T-helper 1 cell treated with Interleukin-12 subunit alpha and Interleukin-12 subunit beta and Interleukin-4 antibody, amounts not matched to agents 30 μg/mL and 1 μg/mL, for 36 hours (primary cell): Measurements from ENCODE around the gene CD38.
A peak's percentile ranks its signal among the peaks of the same experiment; 100 is the strongest.

Source experiments
- H3K27ac Mint-ChIP-seq: one replicate; pipeline ENCODE4 v1.8.0; 2021; ENCODE audit warnings: mild to moderate bottlenecking, mixed read lengths
- H3K27me3 Mint-ChIP-seq: one replicate; pipeline ENCODE4 v1.8.0; 2021; ENCODE audit warnings: low read depth, mixed read lengths
- H3K36me3 Mint-ChIP-seq: one replicate; pipeline ENCODE4 v1.8.0; 2021; ENCODE audit warnings: low read depth, mixed read lengths
- H3K4me1 Mint-ChIP-seq: one replicate; pipeline ENCODE4 v1.8.0; 2021; ENCODE audit warnings: low read depth, mixed read lengths
- H3K4me3 Mint-ChIP-seq: one replicate; pipeline ENCODE4 v1.8.0; 2021; ENCODE audit warnings: mild to moderate bottlenecking, moderate library complexity, mixed read lengths
- H3K9me3 Mint-ChIP-seq: one replicate; pipeline ENCODE4 v1.8.0; 2021; ENCODE audit warnings: mixed read lengths

The CD38 gene

GRCh38 chr4:15882675-15883086 is 104.6 kb downstream of the CD38 start:
- no peaks in the 10 kb centered on the region for H3K36me3 Mint-ChIP-seq
- peaks cover 19% of the 10 kb centered on the region for H3K27me3 Mint-ChIP-seq
- no peak overlapping the region for H3K27ac Mint-ChIP-seq
- H3K4me1 Mint-ChIP-seq = no peaks in the 10 kb centered on the region
- H3K4me3 Mint-ChIP-seq = no peak overlapping the region
- peaks cover 6% of the 10 kb centered on the region for H3K9me3 Mint-ChIP-seq

- H3K27ac Mint-ChIP-seq = no peak overlapping the region
- H3K27me3 Mint-ChIP-seq = peaks cover 14% of the 10 kb centered on the region
- H3K4me1 Mint-ChIP-seq = no peaks in the 10 kb centered on the region
- H3K4me3 Mint-ChIP-seq = no peak overlapping the region
- no peaks in the 10 kb centered on the region for H3K9me3 Mint-ChIP-seq
- H3K36me3 Mint-ChIP-seq = no peaks in the 10 kb centered on the region
Observed at GRCh38 chr4:15883610-15884243, 105.6 kb downstream of the CD38 start.

- no peak overlapping the region for H3K4me3 Mint-ChIP-seq
- no peaks in the 10 kb centered on the region for H3K36me3 Mint-ChIP-seq
- no peaks in the 10 kb centered on the region for H3K4me1 Mint-ChIP-seq
- H3K9me3 Mint-ChIP-seq = no peaks in the 10 kb centered on the region
- no peak overlapping the region for H3K27ac Mint-ChIP-seq
- H3K27me3 Mint-ChIP-seq = peaks cover 14% of the 10 kb centered on the region
Observed at GRCh38 chr4:15884666-15885065, 106.5 kb downstream of the CD38 start.

GRCh38 chr4:15885422-15885821 is 107.3 kb downstream of the CD38 start:
- H3K9me3 Mint-ChIP-seq = no peaks in the 10 kb centered on the region
- H3K4me3 Mint-ChIP-seq = no peak overlapping the region
- no peaks in the 10 kb centered on the region for H3K36me3 Mint-ChIP-seq
- H3K4me1 Mint-ChIP-seq = no peaks in the 10 kb centered on the region
- H3K27ac Mint-ChIP-seq = no peak overlapping the region
- peaks cover 14% of the 10 kb centered on the region for H3K27me3 Mint-ChIP-seq

GRCh38 chr4:15888515-15888914 is 110.4 kb downstream of the CD38 start:
- Mint-ChIP-seq H3K27me3 (peaks cover 15% of the 10 kb centered on the region), H3K9me3 (no peaks in the 10 kb centered on the region), H3K4me1 (no peaks in the 10 kb centered on the region), H3K27ac (no peak overlapping the region), H3K4me3 (no peak overlapping the region), H3K36me3 (no peaks in the 10 kb centered on the region)

GRCh38 chr4:15890246-15890829 is 112.2 kb downstream of the CD38 start:
- no peak overlapping the region for H3K27ac Mint-ChIP-seq
- H3K27me3 Mint-ChIP-seq = peaks cover 12% of the 10 kb centered on the region
- H3K36me3 Mint-ChIP-seq = no peaks in the 10 kb centered on the region
- no peaks in the 10 kb centered on the region for H3K9me3 Mint-ChIP-seq
- H3K4me1 Mint-ChIP-seq = no peaks in the 10 kb centered on the region
- no peak overlapping the region for H3K4me3 Mint-ChIP-seq

- Mint-ChIP-seq H3K9me3 (no peaks in the 10 kb centered on the region), H3K27me3 (peaks cover 21% of the 10 kb centered on the region), H3K4me3 (no peak overlapping the region), H3K27ac (no peak overlapping the region), H3K4me1 (no peaks in the 10 kb centered on the region), H3K36me3 (no peaks in the 10 kb centered on the region)
Observed at GRCh38 chr4:15891312-15891711, 113.2 kb downstream of the CD38 start.

- Mint-ChIP-seq H3K4me1 (no peaks in the 10 kb centered on the region), H3K9me3 (peaks cover 2% of the 10 kb centered on the region), H3K4me3 (no peak overlapping the region), H3K36me3 (no peaks in the 10 kb centered on the region), H3K27me3 (peaks cover 38% of the 10 kb centered on the region), H3K27ac (no peak overlapping the region)
Observed at GRCh38 chr4:15893962-15894361, 115.8 kb downstream of the CD38 start.

- no peaks in the 10 kb centered on the region for H3K4me1 Mint-ChIP-seq
Observed at GRCh38 chr4:15894393-15894792, 116.3 kb downstream of the CD38 start.

GRCh38 chr4:15894921-15895916 is 117.1 kb downstream of the CD38 start:
- H3K4me3 Mint-ChIP-seq = no peak overlapping the region
- no peaks in the 10 kb centered on the region for H3K4me1 Mint-ChIP-seq
- H3K27ac Mint-ChIP-seq = no peak overlapping the region
- peaks cover 2% of the 10 kb centered on the region for H3K9me3 Mint-ChIP-seq
- no peaks in the 10 kb centered on the region for H3K36me3 Mint-ChIP-seq
- peaks cover 49% of the 10 kb centered on the region for H3K27me3 Mint-ChIP-seq

More at GRCh38 chr4:15894393-15894792, 116.3 kb downstream of the CD38 start:
- Mint-ChIP-seq H3K27me3 (peaks cover 43% of the 10 kb centered on the region), H3K27ac (no peak overlapping the region), H3K9me3 (peaks cover 2% of the 10 kb centered on the region), H3K36me3 (no peaks in the 10 kb centered on the region), H3K4me3 (no peak overlapping the region)

GRCh38 chr4:15897577-15897976 is 119.4 kb downstream of the CD38 start:
- H3K4me1 Mint-ChIP-seq = peaks cover 3% of the 10 kb centered on the region
- H3K9me3 Mint-ChIP-seq = peaks cover 3% of the 10 kb centered on the region
- no peak overlapping the region for H3K27ac Mint-ChIP-seq
- H3K36me3 Mint-ChIP-seq = no peaks in the 10 kb centered on the region
- peaks cover 46% of the 10 kb centered on the region for H3K27me3 Mint-ChIP-seq
- H3K4me3 Mint-ChIP-seq = no peak overlapping the region

- H3K27ac Mint-ChIP-seq = peak overlapping the region; percentile 53
- H3K9me3 Mint-ChIP-seq = peaks cover 5% of the 10 kb centered on the region
- H3K36me3 Mint-ChIP-seq = no peaks in the 10 kb centered on the region
- no peak overlapping the region for H3K4me3 Mint-ChIP-seq
- H3K27me3 Mint-ChIP-seq = peaks cover 52% of the 10 kb centered on the region
- H3K4me1 Mint-ChIP-seq = peaks cover 5% of the 10 kb centered on the region
Observed at GRCh38 chr4:15898902-15899301, 120.8 kb downstream of the CD38 start.

GRCh38 chr4:15899511-15899910 is 121.4 kb downstream of the CD38 start:
- no peaks in the 10 kb centered on the region for H3K36me3 Mint-ChIP-seq
- peaks cover 5% of the 10 kb centered on the region for H3K4me1 Mint-ChIP-seq
- peaks cover 5% of the 10 kb centered on the region for H3K9me3 Mint-ChIP-seq
- H3K4me3 Mint-ChIP-seq = no peak overlapping the region
- no peak overlapping the region for H3K27ac Mint-ChIP-seq
- peaks cover 54% of the 10 kb centered on the region for H3K27me3 Mint-ChIP-seq

- Mint-ChIP-seq H3K4me1 (peaks cover 5% of the 10 kb centered on the region), H3K4me3 (no peak overlapping the region), H3K27me3 (peaks cover 56% of the 10 kb centered on the region), H3K27ac (no peak overlapping the region), H3K9me3 (peaks cover 5% of the 10 kb centered on the region), H3K36me3 (no peaks in the 10 kb centered on the region)
Observed at GRCh38 chr4:15901007-15901406, 122.9 kb downstream of the CD38 start.
